Uterus (tissue), 2 donors: ENCODE data around the gene DNM3.

Experiments
- POLR2A ChIP-seq, 2 donors: fragments of 450-650 bp; IDR thresholded peaks; one replicate each; pipeline ENCODE4 v1.6.1; 2016; ENCODE audit warnings: antibody characterized with exemption in 2 of 2, mild to moderate bottlenecking in 1 of 2, moderate library complexity in 1 of 2
- TF ChIP-seq, protein P1 (sequence below), 4 experiments: fragments of 200-600 bp in 2 of 4; fragments of 450-650 bp in 2 of 4; sonication (generic) in 2 of 4; IDR thresholded peaks; one replicate each; pipeline ENCODE4 v1.5.1; 2016 to 2019; ENCODE audit warnings: antibody characterized with exemption in 4 of 4, mild to moderate bottlenecking in 2 of 4, moderate library complexity in 1 of 4

DNA sequence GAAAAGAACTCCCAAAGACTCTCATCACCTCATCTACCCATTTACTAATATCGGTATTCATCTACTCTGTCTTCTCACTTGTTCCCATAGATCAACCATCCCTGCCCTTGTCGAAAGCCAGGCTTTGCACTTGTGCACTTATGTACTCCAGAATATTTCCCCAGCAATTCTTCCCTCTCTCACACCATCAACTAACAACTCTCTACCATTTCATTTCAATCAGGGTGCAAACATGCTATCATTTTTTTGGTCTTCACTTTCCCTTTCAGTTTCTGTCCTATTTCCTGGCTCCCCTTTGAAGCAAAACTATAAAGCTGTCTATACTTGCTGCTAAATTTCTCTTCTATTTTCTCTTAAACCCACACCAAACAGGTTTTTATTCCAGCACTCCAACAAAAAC lies 585.9 kb downstream of the DNM3 start:
- no peak for TF ChIP-seq POLR2A (IDR thresholded peaks at IDR 0.05)
- TF ChIP-seq, protein P1, sequence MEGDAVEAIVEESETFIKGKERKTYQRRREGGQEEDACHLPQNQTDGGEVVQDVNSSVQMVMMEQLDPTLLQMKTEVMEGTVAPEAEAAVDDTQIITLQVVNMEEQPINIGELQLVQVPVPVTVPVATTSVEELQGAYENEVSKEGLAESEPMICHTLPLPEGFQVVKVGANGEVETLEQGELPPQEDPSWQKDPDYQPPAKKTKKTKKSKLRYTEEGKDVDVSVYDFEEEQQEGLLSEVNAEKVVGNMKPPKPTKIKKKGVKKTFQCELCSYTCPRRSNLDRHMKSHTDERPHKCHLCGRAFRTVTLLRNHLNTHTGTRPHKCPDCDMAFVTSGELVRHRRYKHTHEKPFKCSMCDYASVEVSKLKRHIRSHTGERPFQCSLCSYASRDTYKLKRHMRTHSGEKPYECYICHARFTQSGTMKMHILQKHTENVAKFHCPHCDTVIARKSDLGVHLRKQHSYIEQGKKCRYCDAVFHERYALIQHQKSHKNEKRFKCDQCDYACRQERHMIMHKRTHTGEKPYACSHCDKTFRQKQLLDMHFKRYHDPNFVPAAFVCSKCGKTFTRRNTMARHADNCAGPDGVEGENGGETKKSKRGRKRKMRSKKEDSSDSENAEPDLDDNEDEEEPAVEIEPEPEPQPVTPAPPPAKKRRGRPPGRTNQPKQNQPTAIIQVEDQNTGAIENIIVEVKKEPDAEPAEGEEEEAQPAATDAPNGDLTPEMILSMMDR (IDR thresholded peaks at IDR 0.05): no peak
